ENCODE results near the gene AKR1E2. TPM values are rescaled to one million over a fixed set of nuclear protein-coding genes. Genes with fewer than 3 reads are reported as not detected.

The AKR1E2 gene
- total and polyA plus RNA-seq, 8 donors: 1.9 to 16.7 (median 2.5) TPM; not detected in 2

GRCh38 chr10:4802711-4803487 lies 23.1 kb upstream of the AKR1E2 start:
- no peak for DNase-seq
- Histone ChIP-seq H3K9me3 (no peaks in the 10 kb centered on the region), H3K27me3 (no peaks in the 10 kb centered on the region), H3K4me1 (no peaks in the 10 kb centered on the region), H3K4me3 (no peak overlapping the region), H3K27ac (no peak overlapping the region), H3K36me3 (no peaks in the 10 kb centered on the region)
- intact Hi-C loops (cut with DNase I; ENCODE audit: low total_unique reads): no loop called here
- TF ChIP-seq POLR2A (IDR thresholded peaks at IDR 0.05) (no peak), EP300 (IDR thresholded peaks at IDR 0.05) (no peak), CTCF (IDR thresholded peaks at IDR 0.05) (no peak), POLR2AphosphoS5 (IDR thresholded peaks at IDR 0.05) (no peak)
- WGBS, 5 donors: 78 to 85% (median 80%) methylated on average over 6 of the region's 6 CpGs

GRCh38 chr10:4803822-4804221 lies 22.2 kb upstream of the AKR1E2 start:
- Histone ChIP-seq H3K27ac (no peak overlapping the region), H3K4me1 (no peaks in the 10 kb centered on the region), H3K36me3 (no peaks in the 10 kb centered on the region), H3K27me3 (no peaks in the 10 kb centered on the region), H3K9me3 (no peaks in the 10 kb centered on the region), H3K4me3 (no peak overlapping the region)
- no peak for DNase-seq
- 76 to 87% (median 80%) methylated on average over 2 of the region's 2 CpGs for WGBS, 5 donors
- no peak for TF ChIP-seq POLR2AphosphoS5 (IDR thresholded peaks at IDR 0.05)
- no peak for TF ChIP-seq CTCF (IDR thresholded peaks at IDR 0.05)
- no peak for TF ChIP-seq POLR2A (IDR thresholded peaks at IDR 0.05)
- TF ChIP-seq EP300 (IDR thresholded peaks at IDR 0.05): no peak
- intact Hi-C loops (cut with DNase I; ENCODE audit: low total_unique reads): no loop called here

- Histone ChIP-seq H3K9me3 (no peaks in the 10 kb centered on the region), H3K27ac (no peak overlapping the region), H3K4me1 (no peaks in the 10 kb centered on the region), H3K36me3 (no peaks in the 10 kb centered on the region), H3K4me3 (no peak overlapping the region), H3K27me3 (no peaks in the 10 kb centered on the region)
- intact Hi-C loops (cut with DNase I; ENCODE audit: low total_unique reads): no loop called here
- TF ChIP-seq EP300 (IDR thresholded peaks at IDR 0.05) (no peak), POLR2AphosphoS5 (IDR thresholded peaks at IDR 0.05) (no peak), CTCF (IDR thresholded peaks at IDR 0.05) (no peak), POLR2A (IDR thresholded peaks at IDR 0.05) (no peak)
- no peak for DNase-seq
- 79 to 86% (median 82%) methylated on average over 5 of the region's 5 CpGs for WGBS, 5 donors
Observed at GRCh38 chr10:4804465-4804864, 21.5 kb upstream of the AKR1E2 start.

DNA sequence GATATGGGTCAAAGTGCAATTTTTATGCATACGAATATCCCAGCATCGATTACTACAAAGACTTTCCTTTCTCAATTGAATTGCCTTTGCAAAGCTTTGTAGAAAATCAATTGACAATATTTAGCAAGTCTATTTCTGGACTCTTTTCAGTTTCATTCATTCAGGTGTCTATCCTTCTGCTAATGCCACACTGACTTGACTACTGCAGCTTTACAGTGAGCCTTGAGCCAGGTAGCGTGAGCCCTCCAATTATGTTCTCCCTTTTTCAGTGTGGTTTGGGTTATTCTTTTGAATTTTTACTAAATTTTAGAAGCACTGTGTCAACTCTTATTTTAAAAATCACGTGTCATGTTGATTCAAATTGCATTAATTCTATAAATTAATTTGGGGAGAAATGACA lies 19.5 kb upstream of the AKR1E2 start:
- 75 to 93% (median 89%) methylated on average over 4 of the region's 4 CpGs for WGBS, 5 donors
- H3K9me3 ChIP-seq: no peaks in the 10 kb centered on the region
- no peak for DNase-seq
- H3K36me3 ChIP-seq: no peaks in the 10 kb centered on the region
- no peak for TF ChIP-seq EP300 (IDR thresholded peaks at IDR 0.05)
- no peak for TF ChIP-seq POLR2AphosphoS5 (IDR thresholded peaks at IDR 0.05)
- TF ChIP-seq POLR2A (IDR thresholded peaks at IDR 0.05): no peak
- TF ChIP-seq CTCF (IDR thresholded peaks at IDR 0.05): no peak
- no peaks in the 10 kb centered on the region for H3K27me3 ChIP-seq
- intact Hi-C loops (cut with DNase I; ENCODE audit: low total_unique reads): no loop called here
- H3K27ac ChIP-seq: no peak overlapping the region
- no peak overlapping the region for H3K4me3 ChIP-seq
- H3K4me1 ChIP-seq: no peaks in the 10 kb centered on the region

Data from stomach (tissue), 9 donors.